DMS 273 treated with DMSO at 0.1 percent for 48 hours (cell line): ENCODE measurements around the gene DELE1.
"Not testable (repeated sequence)": the region's sequence is repeated elsewhere in the genome, so short reads cannot be mapped to it uniquely, and the experiment has no call there.

ENCODE experiments used
- DNase-seq: peaks from one replicate; lab custom pipeline; 2025; lab: John Stamatoyannopoulos, UW

DELE1 gene

DNA sequence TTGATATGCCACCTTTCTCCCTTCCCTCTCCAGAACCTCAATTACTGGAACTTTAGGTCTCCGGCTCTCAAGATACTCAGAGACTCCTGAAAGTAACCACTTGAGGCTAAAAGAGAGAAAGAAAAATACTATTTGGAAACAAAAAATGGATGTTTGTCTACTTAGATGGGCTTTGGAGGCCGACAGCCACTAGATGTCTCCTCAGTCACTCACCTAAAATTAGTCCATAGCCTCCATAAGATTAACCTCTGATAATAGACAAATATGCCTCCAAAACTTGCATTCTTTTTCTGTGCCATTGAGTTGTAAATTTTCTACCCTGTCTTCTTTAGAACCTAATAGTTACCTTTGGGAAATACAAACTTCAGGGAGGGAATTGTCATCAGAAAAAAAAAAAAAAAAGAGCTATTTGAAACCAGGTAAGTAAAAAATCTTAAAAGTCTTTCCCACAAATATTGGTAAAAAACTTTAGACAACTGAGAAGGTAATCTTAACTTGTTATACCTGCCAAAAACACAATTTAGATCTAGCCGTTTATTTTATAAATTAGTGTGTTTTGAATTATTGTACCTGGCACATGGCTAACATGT lies 34.3 kb upstream of the DELE1 start:
- DNase-seq = no peak

DNA sequence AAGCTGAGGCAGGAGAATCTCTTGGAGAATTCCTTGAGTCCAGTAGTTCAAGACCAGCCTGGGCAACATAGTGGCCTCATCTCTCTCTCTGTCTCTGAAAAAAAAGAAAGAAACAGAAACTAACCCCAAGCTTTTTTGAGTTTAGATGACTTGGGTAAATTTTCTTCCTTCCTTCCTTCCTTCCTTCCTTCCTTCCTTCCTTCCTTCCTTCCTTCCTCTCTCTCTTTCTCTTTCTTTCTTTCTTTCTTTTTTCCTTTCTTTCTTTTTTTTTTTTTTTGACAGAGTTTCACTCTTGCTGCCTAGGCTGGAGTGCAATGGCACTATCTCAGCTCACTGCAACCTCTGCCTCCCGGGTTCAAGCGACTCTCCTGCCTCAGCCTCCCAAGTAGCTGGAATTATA lies 33.2 kb upstream of the DELE1 start:
- DNase-seq = not testable (repeated sequence)

DNA sequence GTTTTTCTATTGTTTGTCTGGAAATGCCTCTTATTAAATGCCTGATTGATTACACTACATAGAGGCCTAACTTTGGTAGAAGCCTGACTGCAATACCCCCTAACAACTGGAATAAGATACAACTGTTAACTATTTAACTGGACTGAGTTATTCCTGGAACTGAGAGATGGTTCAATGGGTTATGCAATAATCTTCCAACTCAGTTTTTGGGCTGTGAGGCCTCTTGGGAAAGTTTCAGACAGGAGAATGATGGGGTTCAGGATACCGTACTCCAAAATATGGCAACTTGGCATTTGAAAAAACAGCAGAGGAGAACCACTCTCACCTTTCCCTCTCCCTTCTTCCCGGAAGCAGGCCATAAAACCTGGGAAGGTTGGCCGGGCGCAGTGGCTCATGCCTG lies 26.2 kb upstream of the DELE1 start:
- no peak for DNase-seq

DNA sequence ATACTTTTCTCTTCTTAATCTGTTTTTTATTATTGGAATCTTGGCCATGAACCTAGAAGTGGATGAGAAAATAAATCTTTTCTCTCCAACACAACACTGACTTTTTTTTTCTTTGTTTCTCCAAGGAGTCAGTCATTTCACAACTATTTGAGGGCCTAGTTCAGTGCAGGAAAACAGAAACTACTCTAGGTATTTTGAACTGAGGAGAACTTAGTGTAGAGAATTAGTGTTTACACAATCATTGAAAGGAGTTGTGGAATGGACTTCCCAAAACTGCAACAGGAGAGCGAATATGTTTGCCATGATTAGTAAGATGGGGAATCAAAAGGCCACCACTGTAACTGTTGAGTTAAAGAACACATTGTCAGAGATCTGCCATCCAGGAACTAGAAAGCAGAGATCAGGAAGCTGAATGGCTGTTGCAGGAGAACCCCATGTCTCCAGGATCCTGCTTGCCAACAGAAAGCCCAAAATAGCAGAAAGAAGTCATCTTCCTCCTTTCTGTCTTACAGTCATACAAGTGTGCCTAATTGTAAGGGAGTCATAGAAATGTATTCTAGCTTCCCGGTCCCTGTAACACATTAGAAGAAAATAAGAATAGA lies 25.1 kb upstream of the DELE1 start:
- no peak for DNase-seq

DNA sequence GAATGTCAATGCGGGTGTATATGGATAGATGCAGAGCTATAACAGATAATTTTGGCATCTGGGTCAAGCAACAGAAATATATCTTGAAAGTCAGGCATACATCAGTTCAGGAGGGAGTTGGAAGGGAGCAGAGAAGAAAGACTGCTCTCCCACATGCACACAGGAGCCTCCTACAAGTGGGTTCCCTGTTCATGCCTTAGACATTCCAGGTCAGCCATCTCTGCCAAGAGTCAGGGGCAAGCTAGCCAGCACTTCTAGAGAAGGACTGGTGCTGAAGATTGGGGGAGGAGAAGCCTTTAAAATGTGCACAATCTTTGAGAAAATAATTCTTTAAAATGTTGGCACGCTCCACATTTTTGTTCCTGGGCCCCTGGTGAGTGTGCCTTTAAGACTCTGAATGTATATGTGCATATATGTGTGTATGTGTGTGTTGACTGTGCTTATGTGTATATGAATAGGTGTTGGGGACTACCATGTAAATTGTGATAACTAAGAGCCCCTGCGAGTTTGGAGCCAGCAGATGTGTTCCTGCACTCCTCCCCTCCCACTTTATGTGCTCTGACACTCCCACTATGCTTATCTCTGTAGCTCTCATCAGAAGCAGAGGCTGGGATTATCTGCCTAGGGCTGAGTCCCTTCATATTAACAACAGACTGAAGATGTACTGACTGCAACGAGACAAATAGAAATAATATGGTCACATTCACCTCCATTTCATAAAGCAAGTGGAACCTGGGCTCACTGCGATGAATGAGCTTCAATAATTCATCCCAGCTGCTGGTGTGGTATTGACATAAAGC lies 21.5 kb upstream of the DELE1 start:
- no peak for DNase-seq

DNA sequence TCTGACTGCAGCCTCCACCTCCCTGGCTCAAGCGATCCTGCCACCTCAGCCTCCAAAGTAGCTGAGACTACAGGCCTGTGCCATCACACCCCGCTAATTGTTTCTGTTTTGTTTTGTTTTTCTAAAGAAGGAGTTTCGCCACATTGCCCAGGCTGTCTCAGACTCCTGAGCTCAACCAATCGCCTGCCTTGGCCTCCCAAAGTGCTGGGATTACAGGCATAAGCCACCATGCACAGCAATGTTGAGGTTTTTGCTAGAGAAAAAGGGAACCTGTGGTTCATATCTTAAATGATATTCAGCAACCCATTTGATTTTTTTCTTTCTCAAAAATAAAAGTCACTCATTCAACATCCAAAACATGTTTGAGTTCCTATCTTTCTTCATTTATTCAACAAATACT lies 20.4 kb upstream of the DELE1 start:
- no peak for DNase-seq

DNA sequence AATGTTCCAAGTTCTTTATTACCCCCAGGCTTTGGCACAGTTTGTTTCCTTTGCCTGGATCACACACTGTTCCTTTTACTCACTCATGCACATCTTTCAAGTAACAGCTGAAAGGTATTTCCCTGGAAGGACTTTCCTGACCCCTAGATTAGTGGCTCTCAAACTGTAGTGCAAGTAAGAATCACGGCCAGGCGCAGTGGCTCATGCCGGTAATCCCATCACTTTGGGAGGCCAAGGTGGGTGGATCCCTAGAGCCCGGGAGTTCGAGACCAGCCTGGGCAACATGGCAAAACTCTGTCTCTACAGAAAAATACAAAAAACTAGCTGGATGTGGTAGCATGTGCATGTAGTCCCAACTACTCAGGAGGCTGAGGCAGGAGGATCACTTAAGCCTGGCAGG lies 19.1 kb upstream of the DELE1 start:
- DNase-seq = no peak

DNA sequence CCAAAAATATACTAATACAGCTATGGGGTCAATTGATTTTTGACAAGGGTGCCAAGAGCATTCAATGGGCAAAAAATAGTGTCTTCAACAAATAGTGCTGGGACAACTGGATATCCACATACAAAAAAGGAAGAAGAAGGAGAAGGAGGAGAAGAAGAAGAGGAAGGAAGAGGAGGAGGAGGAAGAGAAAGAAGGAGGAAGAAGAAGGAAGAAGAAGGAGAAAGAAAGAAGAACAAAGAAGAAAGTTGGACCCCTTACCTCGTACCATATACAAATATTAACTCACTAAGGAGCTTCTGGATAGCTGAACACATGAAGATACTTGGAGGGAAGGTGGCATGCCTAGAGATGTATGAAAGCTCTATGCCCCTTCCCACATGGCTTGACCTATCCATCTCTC lies 17.2 kb upstream of the DELE1 start:
- DNase-seq = no peak

DNA sequence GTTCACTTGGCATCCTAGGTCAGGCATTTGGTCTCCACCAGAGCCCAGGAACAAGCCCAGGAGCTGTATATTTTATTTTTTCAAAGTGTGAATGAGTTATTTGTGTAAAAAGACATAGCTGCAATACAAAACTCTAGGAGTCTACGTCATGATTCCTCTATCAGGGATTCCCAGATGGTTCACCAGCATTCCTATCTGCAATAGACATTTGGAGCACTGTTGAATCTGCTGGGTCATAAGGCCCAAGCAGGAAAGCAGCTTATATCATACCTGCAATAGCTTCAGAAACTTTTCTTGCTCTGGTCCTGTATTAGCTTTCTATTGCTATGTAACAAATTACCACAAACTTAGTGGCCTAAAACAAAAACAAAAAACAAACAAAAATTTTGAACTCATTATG lies 16.7 kb upstream of the DELE1 start:
- DNase-seq = no peak

DNA sequence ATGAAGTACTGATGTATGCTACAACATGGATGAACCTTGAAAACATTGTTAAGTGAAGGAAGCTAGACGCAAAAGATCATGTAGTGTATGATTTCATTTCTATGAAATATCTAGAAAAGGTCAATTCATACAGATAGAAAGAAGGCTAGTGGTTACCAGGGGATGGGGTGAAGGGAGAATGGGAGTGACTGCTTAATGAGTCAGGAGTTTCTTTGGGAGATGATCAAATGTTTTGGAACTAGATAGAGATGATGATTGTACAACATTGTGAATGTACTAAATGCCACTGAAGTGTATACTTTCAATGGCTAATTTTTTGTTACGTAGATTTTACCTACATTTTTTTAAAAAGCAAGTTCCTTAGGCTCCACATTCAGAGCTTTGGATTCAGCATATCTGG lies 14.9 kb upstream of the DELE1 start:
- DNase-seq = no peak

DNA sequence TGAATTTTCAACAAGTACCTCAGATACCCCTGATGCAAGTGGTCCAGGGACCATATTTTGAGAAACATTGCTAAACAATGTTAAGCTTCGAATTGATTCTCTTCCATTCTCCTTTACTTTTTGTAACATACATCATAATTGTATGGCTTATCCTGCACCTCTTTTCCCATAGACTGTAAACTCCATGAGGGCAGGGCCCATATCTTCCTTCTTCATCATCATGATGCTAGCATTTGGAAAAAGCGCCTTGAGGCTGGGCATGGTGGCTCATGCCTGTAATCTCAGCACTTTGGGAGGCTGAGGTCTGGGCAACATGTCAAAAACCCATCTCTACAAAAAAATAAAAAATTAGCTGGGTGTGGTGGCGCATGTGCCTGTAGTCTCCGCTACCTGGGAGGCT lies 14.5 kb upstream of the DELE1 start:
- DNase-seq = no peak

DNA sequence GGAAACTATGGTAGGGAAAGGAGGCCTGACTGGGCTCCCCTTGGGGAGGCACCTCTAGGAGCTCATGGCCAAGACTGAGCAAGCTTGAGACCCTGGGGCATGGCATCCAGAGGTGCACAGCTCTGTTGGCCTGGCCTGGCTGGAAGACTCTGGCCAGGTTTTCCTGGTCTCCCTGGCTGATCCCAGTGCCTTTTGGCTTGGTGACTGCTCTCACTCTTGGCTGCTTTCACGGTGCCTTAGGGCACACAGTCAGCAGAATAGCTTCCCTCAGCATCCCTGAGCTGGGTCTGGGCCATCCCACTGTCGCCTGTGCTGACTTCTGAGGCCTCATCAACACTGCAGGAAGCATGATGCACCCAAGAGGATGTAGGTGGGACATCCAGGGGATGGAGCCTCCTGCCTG lies 13.4 kb upstream of the DELE1 start:
- no peak for DNase-seq

DNA sequence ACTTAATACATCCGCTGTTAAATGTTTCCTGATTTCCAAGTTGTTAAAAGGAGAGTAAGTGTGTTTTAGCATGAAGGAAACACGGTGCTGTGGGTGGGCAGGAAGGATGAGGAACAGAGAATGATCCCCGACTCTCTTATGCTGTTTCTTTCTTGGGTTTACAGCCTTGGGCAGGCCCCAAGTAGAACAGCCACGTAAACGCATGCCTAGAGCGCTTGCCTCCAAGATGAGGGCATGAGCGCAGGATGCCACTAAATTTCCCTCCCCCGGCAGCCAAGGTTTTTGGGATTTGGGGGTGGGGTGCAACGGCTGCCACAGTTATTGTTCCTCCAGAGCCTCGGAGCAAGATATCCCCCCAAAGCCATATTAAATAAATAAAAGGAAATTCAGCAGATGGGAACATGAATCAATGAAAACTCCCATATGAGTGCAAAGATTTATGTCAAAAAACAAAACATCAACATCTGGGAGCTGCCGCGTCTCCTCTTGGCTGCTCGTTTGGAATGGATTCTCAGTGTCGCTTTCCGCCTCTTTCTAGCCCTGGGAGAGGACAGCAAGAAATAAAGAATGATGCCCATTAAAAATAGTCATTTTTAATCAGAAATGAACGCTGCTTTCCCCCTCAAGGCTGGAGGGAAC lies 10.0 kb upstream of the DELE1 start:
- DNase-seq = no peak

DNA sequence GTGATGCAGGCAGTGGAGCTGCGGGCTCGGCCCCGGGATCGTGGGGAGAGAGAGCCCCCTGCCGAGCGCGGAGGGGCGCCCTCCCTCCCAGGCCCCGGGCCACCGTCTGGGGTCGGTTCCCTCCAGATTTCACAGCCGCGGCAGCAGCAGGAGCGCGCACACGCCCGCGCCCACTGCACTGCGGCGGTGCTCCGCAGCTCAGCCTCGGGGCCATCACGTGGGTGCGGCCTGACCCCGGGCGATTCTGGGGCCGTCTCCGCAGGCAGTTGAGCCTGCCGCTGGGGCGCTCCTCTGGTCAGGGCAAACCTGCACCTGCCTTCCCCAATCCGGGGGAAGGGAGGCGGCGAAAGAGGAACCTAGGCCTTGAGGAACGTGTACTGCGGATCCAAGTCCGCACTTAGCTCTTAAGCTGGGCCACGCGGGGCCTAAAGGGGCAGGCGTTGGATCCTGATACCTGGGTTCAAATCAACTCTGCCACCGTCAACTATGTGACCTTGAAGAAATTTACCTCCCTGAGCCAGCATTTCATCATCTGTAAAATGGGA lies 9.4 kb upstream of the DELE1 start:
- DNase-seq = no peak

DNA sequence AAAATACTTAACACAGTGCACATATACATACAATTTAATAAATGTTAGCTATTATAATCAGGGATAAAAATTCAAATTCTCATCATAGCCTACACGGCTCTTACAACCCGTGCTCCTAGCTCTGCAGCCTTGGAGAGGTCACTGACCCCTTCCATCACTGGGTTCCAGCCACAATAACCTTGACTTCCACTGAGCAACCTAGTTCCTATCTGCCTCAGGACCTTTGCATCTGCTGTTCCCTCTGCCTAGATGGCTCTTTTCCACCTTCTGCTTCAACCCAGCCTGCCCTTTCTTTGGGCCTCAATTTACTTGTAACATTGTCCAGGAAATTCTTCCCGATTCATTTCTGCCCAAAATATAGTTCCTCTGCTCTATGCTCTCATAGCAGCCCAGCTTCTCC lies 8.9 kb upstream of the DELE1 start:
- no peak for DNase-seq

DNA sequence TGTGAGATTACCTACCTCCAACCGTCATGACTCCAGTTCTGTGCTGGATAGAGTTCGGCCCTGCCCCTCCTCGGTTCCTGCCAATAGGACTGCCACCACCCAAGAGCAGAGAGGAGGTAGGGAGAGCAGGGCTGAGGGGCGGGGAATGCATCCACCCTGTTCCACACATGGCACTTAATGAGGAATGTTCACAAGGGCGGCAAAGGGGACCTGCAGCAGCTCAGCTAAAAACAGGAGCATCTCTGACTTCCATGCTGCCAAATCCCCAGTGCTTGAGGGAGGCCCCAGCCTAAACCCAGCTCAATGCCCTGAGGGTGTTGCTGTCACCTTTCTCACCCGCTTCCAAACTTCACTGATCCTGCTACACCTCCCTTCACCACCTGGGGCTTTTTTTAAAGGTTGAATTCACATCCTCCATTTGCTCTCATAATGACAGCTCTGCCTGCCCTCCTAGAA lies 7.8 kb upstream of the DELE1 start:
- no peak for DNase-seq

DNA sequence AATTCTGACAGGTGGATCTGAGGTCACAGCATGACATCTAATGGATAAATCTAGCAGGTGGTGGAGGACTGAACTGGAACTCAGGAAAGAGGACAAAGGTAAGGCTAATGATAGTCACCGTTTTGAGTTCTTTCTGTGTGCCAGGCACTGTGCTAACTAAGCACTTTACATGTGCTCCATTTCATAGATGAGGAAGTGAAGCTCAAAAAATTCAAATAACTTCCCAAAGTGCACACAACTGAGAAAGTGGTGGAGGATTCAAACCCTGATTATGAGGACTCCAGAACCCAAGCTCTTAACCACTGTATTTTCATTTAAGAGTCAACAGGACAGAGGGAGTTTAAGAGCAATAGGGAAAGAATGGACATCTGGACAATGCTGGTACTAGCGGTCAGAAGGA lies 7.1 kb upstream of the DELE1 start:
- DNase-seq = no peak

DNA sequence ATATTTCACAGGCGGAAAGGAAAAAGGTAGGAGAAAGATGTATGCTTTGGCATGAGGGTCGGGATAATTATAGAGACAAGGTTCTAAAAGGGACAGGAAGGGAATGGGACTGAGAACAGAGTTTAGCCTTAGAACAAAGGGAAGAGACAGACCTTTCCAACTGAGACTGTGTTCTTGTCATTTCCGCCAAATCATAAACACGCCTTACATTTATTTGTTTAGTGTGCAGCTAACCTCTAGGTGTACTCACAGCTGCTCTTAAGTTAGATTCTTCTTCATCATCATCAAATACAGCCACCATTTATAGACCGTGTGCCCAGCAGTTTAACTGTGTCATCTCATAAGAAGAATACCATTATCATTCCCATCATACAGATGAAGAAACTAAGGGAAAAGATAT lies 5.9 kb upstream of the DELE1 start:
- DNase-seq = no peak

DNA sequence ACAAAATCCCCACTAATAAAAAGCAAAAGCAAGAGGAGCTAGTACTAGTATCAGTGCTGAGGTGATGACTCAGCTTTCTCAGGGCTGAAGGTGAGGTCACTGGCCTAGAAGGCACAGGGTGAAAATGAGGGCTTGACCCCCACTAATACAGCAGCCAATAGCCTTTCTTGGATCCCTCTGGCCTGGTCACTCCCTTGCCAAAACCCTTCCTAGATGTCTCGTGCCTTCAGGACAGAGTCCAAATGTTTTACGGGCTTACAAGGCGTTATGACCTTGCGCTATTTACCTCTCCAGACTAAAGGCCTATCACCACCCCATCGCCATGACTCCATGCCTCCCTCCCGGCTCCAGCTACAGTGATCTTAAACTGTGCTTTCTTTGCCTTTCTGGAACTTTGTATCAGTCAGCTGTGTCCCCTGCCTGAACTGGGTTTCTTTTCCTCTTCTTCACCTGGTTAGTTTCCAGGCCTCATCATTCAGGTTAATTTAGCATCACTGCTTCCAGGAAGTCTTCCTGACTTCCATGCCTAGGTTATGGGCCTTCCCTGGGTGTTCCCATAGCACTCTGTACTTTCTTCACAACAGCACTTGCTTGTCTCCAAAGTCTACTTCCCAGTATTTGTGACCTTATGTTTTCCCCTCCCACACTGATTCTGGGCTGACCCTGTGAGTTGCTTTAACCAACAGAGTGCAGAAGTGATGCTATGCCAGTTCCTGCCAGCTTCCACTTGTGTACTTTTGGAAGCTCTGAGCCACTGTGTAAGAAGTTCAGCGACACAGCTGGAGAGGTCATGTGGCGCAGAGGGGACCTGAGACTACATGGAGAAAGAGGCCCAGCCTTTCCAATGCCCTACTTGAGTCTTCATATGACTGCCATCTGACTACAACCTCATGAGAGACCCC lies 4.2 kb upstream of the DELE1 start:
- DNase-seq = no peak

DNA sequence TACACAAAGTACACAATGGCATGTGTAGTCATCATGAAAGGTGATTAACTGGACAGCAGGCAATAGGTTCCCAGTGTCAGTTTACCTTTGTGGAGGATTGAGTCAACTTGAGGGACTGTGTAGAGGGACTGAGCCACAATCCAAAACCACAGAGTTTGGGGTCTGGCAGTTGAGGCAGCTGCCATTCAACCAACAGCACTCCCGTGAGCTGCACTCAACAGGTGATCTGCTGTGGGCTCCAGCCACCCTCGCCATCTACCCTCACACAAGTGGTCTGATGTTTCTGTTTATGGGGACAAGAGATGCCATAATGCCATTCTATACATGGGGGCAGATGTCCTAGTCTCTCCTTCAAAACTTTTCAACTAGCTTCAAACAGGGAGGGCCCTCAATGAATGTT lies 2.9 kb upstream of the DELE1 start:
- DNase-seq = no peak

DNA sequence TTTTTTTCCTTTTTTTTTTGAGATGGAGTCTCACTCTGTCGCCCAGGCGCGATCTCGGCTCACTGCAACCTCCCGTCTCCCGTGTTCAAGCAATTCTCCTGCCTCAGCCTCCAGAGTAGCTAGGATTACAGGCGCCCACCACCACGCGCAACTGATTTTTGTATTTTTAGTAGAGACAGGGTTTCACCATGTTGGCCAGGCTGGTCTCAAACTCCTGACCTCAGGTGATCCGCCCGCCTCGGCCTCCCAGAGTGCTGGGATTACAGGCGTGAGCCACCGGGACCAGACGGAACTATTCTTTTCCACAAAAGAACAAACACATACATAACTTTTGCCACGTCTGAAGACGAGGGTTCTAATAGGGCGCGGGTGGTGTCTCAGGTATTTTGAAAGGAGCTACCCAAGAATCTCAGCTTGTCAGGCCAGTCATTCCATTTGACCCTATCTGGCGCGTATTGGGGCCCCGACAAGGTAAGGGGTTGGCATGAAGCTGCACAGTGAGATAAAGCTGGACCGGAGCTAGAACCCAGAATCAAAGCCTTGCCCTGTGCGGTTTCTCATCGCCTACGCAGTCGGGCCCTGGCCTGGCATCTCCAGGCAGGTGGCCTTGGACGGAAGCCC lies 734 bp upstream of the DELE1 start:
- DNase-seq = not testable (repeated sequence)
